NB4 (cell line): ENCODE results near the gene TMEM94.

Experiments
- CTCF ChIP-seq: IDR thresholded peaks from one replicate; pipeline ENCODE4 v1.5.1; 2012; ENCODE audit warnings: low read depth, low read length
- POLR2A ChIP-seq: IDR thresholded peaks from 2 replicates; pipeline ENCODE4 v1.6.1; 2011; ENCODE audit warnings: mild to moderate bottlenecking; ENCODE audit not compliant: insufficient read length; ENCODE audit errors: extremely low read depth

GRCh38 chr17:75547091-75547490 lies 90.7 kb downstream of the TMEM94 start:
- TF ChIP-seq CTCF (no peak), POLR2A (no peak)
